HepG2 (cell line): Measurements from ENCODE around the gene STIMATE.

Experiments
- JUND ChIP-seq: sonication (generic); formaldehyde crosslinking; IDR thresholded peaks from 2 replicates; pipeline ENCODE4 v1.8.0; 2022; ENCODE audit warnings: mild to moderate bottlenecking, missing genetic modification reagents
- SMARCC2 ChIP-seq: fragments of 450-650 bp; IDR thresholded peaks from 2 replicates; pipeline ENCODE4 v1.6.1; 2017; ENCODE audit warnings: antibody characterized with exemption, mild to moderate bottlenecking
- TF ChIP-seq, protein P1 (sequence below): conservative IDR thresholded peaks from 2 replicates; pipeline ENCODE4 v1.6.1; 2018; ENCODE audit warnings: missing genetic modification reagents
- TF ChIP-seq, protein P2 (sequence below): sonication (generic); formaldehyde crosslinking; IDR thresholded peaks from 2 replicates; pipeline ENCODE4 v1.5.1; 2020; ENCODE audit warnings: mild to moderate bottlenecking, missing genetic modification reagents, borderline replicate concordance

DNA sequence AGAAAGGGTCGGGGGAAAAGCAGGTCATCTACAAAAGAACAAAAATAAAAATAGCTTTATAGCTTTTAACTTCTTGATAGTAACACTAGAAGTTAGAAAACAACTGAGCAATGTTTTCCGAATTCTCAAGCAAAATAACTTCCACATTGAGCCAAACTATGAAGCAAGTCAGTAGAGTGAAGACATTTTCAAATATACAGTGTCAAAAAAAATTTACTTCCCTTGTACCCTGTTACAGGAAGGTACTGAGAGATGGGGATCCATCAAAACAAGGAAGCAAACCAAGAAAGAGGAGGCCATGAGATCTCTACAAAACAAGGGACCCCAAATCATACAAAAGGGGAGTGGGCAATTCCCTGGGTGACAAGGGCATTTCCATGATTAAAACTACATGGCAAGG, 26.6 kb upstream of the STIMATE start:
- TF ChIP-seq, protein P1, sequence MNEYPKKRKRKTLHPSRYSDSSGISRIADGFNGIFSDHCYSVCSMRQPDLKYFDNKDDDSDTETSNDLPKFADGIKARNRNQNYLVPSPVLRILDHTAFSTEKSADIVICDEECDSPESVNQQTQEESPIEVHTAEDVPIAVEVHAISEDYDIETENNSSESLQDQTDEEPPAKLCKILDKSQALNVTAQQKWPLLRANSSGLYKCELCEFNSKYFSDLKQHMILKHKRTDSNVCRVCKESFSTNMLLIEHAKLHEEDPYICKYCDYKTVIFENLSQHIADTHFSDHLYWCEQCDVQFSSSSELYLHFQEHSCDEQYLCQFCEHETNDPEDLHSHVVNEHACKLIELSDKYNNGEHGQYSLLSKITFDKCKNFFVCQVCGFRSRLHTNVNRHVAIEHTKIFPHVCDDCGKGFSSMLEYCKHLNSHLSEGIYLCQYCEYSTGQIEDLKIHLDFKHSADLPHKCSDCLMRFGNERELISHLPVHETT: no peak
- TF ChIP-seq SMARCC2: no peak
- TF ChIP-seq JUND (CRISPR knock-in tag): no peak
- TF ChIP-seq, protein P2, sequence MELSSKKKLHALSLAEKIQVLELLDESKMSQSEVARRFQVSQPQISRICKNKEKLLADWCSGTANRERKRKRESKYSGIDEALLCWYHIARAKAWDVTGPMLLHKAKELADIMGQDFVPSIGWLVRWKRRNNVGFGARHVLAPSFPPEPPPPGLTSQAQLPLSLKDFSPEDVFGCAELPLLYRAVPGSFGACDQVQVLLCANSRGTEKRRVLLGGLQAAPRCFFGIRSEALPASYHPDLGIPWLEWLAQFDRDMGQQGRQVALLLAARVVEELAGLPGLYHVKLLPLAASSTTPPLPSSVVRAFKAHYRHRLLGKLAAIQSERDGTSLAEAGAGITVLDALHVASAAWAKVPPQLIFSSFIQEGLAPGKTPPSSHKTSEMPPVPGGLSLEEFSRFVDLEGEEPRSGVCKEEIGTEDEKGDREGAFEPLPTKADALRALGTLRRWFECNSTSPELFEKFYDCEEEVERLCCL (CRISPR knock-in tag): no peak
